HepG2 (cell line): ENCODE results near the gene VWA7. TPM values are rescaled to one million over a fixed set of nuclear protein-coding genes. Genes with fewer than 3 reads are reported as not detected.

Experiments
- ATF2 ChIP-seq: sonication (generic); formaldehyde crosslinking; IDR thresholded peaks from 2 replicates; pipeline ENCODE4 v1.4.0; 2020; ENCODE audit warnings: missing genetic modification reagents
- CEBPB ChIP-seq: IDR thresholded peaks from 2 replicates; pipeline ENCODE4 v1.6.1; 2011; ENCODE audit warnings: low read depth, low read length, improper control_type of control experiment, borderline replicate concordance
- CHCHD3 ChIP-seq: sonication (generic); formaldehyde crosslinking; IDR thresholded peaks from 2 replicates; pipeline ENCODE4 v1.8.0; 2022; ENCODE audit warnings: mild to moderate bottlenecking, missing genetic modification reagents, moderate library complexity
- ETS1 ChIP-seq: sonication (generic); formaldehyde crosslinking; IDR thresholded peaks from 2 replicates; pipeline ENCODE4 v1.4.0; 2020; ENCODE audit warnings: missing genetic modification reagents
- IKZF5 ChIP-seq: IDR thresholded peaks from 2 replicates; pipeline ENCODE4 v1.6.1; 2018; ENCODE audit warnings: missing genetic modification reagents, mild to moderate bottlenecking, missing compliant biosample characterization
- KIAA2018 ChIP-seq: sonication (generic); formaldehyde crosslinking; IDR thresholded peaks from 2 replicates; pipeline ENCODE4 v1.5.0; 2020; ENCODE audit warnings: mild to moderate bottlenecking, missing genetic modification reagents, borderline replicate concordance
- NRL ChIP-seq: sonication (generic); formaldehyde crosslinking; IDR thresholded peaks from 2 replicates; pipeline ENCODE4 v1.5.0; 2020; ENCODE audit warnings: missing genetic modification reagents, mild to moderate bottlenecking, moderate library complexity, borderline replicate concordance
- SYNCRIP ChIP-seq: fragments of 200-400 bp; formaldehyde crosslinking; IDR thresholded peaks from 2 replicates; pipeline ENCODE4 v1.6.1; 2018; ENCODE audit warnings: mild to moderate bottlenecking, low read depth, low read length; ENCODE audit not compliant: insufficient read depth
- TERF1 ChIP-seq: sonication (generic); formaldehyde crosslinking; IDR thresholded peaks from 2 replicates; pipeline ENCODE4 v1.8.0; 2022; ENCODE audit warnings: mild to moderate bottlenecking, missing genetic modification reagents, moderate library complexity
- ZFP1 ChIP-seq: IDR thresholded peaks from 2 replicates; pipeline ENCODE4 v1.6.1; 2016
- ZNF570 ChIP-seq: sonication (generic); formaldehyde crosslinking; IDR thresholded peaks from 2 replicates; pipeline ENCODE4 v1.4.0; 2020; ENCODE audit warnings: mild to moderate bottlenecking, missing genetic modification reagents, borderline replicate concordance
- ZNF598 ChIP-seq: sonication (generic); formaldehyde crosslinking; IDR thresholded peaks from 2 replicates; pipeline ENCODE4 v1.5.1; 2020; ENCODE audit warnings: mild to moderate bottlenecking, missing genetic modification reagents, borderline replicate concordance
- ZNF737 ChIP-seq: sonication (generic); formaldehyde crosslinking; IDR thresholded peaks from 2 replicates; pipeline ENCODE4 v1.5.0; 2020; ENCODE audit warnings: missing genetic modification reagents, mild to moderate bottlenecking, borderline replicate concordance
- polyA plus RNA-seq, 8 experiments: library from polyadenylated mRNA; depleted of rRNA in 3 of 8; stranded (reverse) in 7 of 8; unstranded in 1 of 8; fragments of >200 nt; fragmentation: Illumina TruSeq in 4 of 8; extraction: Trizol in 4 of 8; gene quantifications; 2 replicates each; pipeline versions ENCODE4 v1.2.1 to v1.2.3, GENCODE V29; 2011 to 2016; ENCODE audit warnings: low read depth in 4 of 8, missing spikeins in 1 of 8, mixed read lengths in 1 of 8; ENCODE audit not compliant: insufficient read depth in 1 of 8
- total RNA-seq, 5 experiments: library from RNA; depleted of rRNA; stranded (reverse); fragments of >200 nt; fragmentation: Illumina TruSeq; extraction: Trizol; gene quantifications; 2 replicates each; pipeline ENCODE4 v1.2.3, GENCODE V29; 2016; ENCODE audit warnings: low read depth in 1 of 5

VWA7 gene
- total and polyA plus RNA-seq, 2 of the 13 experiments (the other 11 are each of a cell fraction or from before 2014, with no cell fraction given): 0.86 to 3.3 TPM

- TF ChIP-seq TERF1 (CRISPR knock-in tag) (no peak), IKZF5 (CRISPR knock-in tag) (peak; percentile 88), ZNF598 (CRISPR knock-in tag) (peak; percentile 96), CHCHD3 (CRISPR knock-in tag) (peak; percentile 99), ATF2 (peak; percentile 79; the same call in 1 of the 2 replicates), SYNCRIP (no peak), ZFP1 (0 out of 2 replicates have a peak, but pooled peaks have one; percentile 71), ZNF737 (no peak), ZNF570 (CRISPR knock-in tag) (peak; percentile 98), NRL (CRISPR knock-in tag) (peak; percentile 98), ETS1 (peak; percentile 91; the same call in 1 of the 2 replicates), CEBPB (no peak), KIAA2018 (CRISPR knock-in tag) (0 out of 2 replicates have a peak, but pooled peaks have one; percentile 19)
Measured at GRCh38 chr6:31739639-31740396, 37.3 kb downstream of the VWA7 start, which contains the start of gene MSH5 (continued).
